GM12892 (cell line): Measurements from ENCODE around the gene AFF3.
"Not testable (repeated sequence)": the region's sequence is repeated elsewhere in the genome, so short reads cannot be mapped to it uniquely, and the experiment has no call there.

Experiments used
- DNase-seq: peaks from one replicate; pipeline ENCODE4 v3.0.0; 2011; ENCODE audit not compliant: insufficient read length
- FAIRE-seq: peaks from 2 replicates; lab custom pipeline; 2011; peaks lifted over from hg19 to GRCh38; lab: Jason Lieb, UNC
- POLR2A ChIP-seq: IDR thresholded peaks from 2 replicates; pipeline ENCODE4 v1.6.1; 2011; ENCODE audit warnings: low read depth, low read length, control low read depth
- POLR2AphosphoS5 ChIP-seq: IDR thresholded peaks from 2 replicates; pipeline ENCODE4 v1.6.1; 2011; ENCODE audit warnings: low read depth, low read length, control low read depth
- TAF1 ChIP-seq: IDR thresholded peaks from 2 replicates; pipeline ENCODE4 v1.6.1; 2011; ENCODE audit warnings: low read depth, mild to moderate bottlenecking, control low read depth, low read length, borderline replicate concordance

The AFF3 gene

DNA sequence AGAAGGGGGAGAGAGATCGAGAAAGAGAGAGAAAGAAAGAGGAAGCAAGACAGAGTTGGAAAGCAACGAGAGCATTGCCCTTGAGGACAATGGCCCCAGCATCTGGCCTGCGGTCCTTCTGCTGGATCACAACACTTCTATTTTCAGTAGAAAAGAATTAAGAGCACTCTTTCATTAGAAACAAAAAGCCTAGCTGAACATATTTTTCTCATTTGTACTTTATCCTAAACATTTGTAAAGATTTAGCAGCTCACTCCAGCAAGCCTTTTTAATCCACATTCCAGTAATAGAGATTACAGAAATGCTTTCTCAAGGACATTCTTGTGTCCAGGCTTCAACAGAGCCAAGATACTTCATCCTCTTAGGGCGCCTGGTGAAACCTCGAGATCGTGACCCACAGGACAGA, 31.6 kb upstream of the AFF3 start:
- no peak for DNase-seq
- no peak for FAIRE-seq
- TF ChIP-seq TAF1, result no peak
- TF ChIP-seq POLR2A, result no peak
- no peak for TF ChIP-seq POLR2AphosphoS5

DNA sequence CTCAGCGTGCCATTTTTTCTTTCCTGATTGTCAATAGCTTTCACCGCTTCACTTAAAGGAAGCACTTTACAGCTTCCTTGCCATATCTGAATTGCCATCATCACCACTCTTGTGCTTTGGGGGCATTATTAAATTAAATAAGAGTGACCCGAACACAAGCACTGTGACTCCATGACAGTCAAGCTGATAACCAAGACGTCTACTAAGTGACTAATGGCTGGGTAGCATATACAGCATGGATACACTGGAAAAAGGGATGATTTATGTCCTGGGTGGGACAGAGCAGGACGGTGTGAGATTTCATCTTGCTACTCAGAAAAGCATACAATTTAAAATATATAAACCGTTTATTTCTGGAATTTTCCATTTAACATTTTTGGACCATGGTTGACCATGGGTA, 24.3 kb upstream of the AFF3 start:
- FAIRE-seq (no peak), DNase-seq (no peak)

DNA sequence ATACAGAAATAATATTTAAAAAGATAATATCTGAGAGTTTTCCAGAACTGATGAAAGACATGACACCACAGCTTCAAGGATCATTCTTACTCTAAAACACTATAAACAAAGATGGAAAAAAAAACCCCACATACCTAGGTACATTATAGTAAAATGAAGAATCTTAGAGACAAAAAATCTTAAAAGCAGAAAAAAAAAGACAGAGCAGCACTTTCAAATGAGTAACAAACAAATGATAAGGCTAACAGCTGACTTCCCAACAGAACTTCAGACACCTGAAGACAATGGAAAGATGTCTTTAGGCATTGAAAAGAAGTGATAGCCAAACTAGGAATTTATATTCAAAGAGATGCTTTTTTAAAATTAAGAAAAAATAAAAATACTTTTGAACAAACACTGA, 21.2 kb upstream of the AFF3 start:
- no peak for DNase-seq
- no peak for FAIRE-seq
- TF ChIP-seq POLR2AphosphoS5 (no peak), TAF1 (no peak), POLR2A (no peak)

More for the DNA sequence above, 24.3 kb upstream of the AFF3 start:
- TF ChIP-seq POLR2AphosphoS5 (no peak), TAF1 (no peak), POLR2A (no peak)

DNA sequence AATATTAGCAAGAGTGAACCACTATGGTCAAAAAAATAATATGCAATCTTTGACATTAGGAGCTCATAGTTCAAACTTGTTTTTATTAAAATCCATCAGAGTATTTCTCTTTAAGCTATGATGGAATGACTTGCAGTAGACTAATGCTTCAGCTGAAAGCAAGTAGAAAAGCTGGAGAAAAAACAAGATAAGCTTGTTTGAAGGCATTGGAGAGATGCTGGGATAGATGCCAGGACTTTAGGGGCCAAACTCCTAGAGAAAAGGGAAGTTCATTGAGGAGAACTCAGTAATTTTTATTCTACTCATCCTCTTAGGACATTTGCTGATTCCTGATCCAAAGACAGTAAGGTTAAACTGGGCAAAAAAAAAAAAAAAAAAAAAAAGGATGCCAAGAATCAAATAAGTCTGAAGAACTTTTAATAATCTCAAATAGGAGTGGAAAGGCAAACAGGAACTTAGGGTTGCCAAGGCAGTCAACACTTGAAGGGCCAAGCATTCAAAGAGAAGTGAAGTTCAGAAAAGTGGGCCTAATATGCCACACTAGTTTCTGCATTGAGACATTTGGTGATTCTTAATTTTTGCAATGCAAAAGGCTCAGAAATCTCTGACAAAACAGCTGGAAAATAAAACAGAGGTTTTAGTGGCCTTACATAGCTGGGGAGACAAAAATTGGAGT, 19.7 kb upstream of the AFF3 start:
- no peak for FAIRE-seq
- DNase-seq, result no peak
- no peak for TF ChIP-seq POLR2A
- no peak for TF ChIP-seq TAF1
- TF ChIP-seq POLR2AphosphoS5, result no peak

DNA sequence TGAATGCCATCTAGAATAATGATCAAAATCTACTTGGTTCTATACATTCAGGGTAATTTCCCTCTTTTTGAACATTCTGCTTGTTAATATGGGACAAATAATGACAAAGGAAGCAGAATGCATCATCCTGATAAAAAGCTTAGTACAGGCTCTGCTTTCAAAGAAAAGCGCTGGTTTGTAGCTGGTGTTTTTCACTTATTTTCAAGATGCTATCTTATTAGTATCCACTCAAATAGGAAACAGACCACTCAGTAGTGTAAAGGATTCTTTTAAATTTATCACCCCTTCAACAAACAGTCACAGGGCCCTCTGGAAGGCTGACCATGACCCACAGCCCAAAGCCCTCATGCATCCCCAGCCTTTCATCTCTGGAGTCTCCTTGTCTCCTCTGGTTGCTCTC, 18.0 kb upstream of the AFF3 start:
- DNase-seq (no peak), FAIRE-seq (no peak)
- TF ChIP-seq POLR2A, result no peak
- no peak for TF ChIP-seq TAF1
- TF ChIP-seq POLR2AphosphoS5, result no peak

DNA sequence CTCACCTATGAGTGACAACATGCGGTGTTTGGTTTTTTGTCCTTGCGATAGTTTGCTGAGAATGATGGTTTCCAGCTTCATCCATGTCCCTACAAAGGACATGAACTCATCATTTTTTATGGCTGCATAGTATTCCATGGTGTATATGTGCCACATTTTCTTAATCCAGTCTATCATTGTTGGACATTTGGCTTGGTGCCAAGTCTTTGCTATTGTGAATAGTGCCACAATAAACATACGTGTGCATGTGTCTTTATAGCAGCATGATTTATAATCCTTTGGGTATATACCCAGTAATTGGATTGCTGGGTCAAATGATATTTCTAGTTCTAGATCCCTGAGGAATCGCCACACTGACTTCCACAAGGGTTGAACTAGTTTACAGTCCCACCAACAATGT, 9.4 kb upstream of the AFF3 start:
- not testable (repeated sequence) for DNase-seq, FAIRE-seq

DNA sequence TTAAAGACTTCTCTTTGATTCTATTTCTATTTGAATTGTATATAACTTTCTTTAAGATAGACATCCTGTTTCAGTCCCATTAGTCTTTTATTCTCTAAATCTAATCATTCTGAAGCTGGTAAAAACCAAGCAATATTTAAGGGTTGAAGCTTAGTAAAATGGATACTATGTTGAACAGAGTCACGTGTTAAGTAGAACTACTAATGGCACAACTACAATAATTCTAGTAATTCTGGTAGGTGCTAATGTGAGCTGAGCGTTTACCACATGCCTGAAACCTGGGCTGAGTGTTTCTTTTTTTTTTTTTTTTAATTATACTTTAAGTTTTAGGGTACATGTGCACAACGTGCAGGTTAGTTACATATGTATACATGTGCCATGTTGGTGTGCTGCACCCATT, 8.9 kb upstream of the AFF3 start:
- no peak for TF ChIP-seq POLR2A
- TF ChIP-seq POLR2AphosphoS5, result no peak
- TF ChIP-seq TAF1, result no peak
- no peak for FAIRE-seq
- DNase-seq, result no peak

DNA sequence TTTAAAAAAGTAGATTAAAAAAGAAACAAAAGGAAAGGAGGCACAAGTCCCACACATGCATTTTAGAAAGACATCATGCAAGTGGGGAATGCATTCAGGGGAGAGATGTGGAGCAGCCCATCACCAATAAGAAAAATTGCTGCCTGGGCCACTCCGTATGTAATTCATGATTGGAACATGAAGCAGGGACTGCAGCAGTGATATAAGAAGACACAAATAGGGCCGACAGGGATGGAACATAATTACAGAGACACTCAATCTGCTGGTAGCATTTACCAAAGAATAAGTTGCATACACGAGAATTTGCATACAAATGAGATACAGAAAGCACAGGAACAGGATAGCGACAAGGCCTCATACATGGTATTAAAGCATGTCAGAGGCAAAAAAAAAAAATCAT, 6.5 kb upstream of the AFF3 start:
- TF ChIP-seq POLR2AphosphoS5, result no peak
- TF ChIP-seq TAF1, result no peak
- no peak for TF ChIP-seq POLR2A
- FAIRE-seq (no peak), DNase-seq (no peak)

DNA sequence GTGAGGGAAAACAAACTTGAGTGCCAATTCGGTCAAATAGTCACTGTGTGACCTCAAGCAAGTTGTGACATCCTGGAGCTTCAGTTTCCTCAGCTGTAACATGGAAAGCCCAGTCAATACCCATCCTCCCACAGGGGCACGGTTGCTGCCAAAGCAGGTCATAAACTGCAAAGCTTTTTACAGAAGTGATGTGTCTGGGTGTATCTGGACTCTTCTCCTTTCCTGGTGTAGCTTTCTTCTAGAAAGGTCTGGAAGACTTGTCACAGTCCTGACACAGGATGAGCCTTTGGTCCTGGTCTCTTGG, 4.2 kb upstream of the AFF3 start:
- TF ChIP-seq TAF1 (no peak), POLR2AphosphoS5 (no peak), POLR2A (no peak)
- DNase-seq, result no peak
- no peak for FAIRE-seq

DNA sequence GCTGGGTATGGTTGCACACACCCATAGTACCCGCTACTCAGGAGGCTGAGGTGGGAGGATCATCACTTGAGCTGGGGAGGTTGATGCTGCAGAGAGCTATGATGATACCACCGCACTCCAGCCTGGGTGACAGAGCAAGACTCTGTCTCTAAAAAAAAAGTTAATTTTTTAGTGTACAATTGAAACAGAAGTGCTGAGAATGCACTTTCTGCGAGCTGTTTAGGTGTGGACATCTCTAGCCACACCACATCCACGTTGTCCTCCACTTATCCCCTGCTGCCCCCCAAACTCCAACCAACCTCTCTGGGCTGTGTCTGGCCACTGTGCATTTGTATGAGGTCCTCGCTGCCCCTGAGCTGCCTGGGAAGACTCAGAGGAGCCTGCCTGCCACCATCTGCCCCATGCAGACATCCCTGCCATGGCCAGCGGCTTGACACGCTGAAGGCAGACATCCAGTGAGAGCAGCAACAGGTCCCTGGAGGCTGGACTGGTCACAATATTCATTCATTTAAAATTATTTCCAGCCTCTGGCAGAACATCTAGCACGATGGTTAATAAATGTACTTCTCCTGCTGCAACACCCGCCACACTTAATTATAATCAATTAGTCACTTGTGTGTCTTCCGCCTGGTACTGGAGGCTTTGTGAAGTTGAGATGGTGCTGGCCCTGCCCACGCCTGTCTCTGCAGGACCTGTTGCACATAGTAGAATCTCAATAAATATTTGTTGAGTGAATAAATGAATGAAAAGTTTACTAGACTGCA, 3.7 kb upstream of the AFF3 start:
- DNase-seq (no peak), FAIRE-seq (no peak)
- TF ChIP-seq POLR2AphosphoS5, result no peak
- TF ChIP-seq TAF1, result no peak
- no peak for TF ChIP-seq POLR2A

DNA sequence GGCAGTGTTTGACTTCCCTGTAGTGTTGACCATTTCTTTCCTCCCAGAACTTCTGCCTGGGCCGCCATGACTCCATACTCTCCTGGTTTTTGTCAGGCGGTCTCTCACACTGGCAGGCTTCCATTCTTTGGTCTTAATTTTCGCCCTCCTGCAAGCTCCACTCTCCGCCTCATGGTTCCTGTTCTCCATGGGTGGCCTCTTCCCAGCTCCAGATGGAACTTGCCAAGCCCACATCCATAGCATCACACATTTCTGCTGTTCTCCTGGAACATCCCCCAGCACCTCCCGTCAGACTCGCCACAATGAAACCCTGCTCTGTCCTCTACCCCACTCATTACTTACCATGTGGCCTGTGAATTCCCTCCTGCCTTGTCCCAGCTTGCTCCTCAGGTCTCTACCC, 896 bp upstream of the AFF3 start:
- DNase-seq, result no peak
- TF ChIP-seq POLR2AphosphoS5 (no peak), TAF1 (no peak), POLR2A (no peak)
- FAIRE-seq, result no peak

DNA sequence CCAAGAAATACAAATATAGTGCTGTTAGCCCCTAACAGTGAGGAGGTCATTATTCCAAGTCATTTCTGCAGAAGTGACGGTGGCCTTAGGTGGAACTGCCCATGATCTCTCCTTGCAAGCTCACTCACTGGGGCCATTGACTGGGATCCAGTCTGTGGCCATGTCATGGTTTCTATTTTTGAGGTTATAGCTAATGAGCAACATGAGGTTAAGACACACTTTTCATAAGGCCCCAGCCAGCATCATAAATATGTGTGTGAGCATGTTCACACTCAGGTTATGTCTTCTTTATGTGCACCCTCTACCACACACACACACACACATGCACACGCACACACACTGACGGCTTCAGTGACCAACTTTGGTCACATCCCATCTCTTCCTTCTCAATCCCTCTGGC, 484 bp downstream of the AFF3 start:
- TF ChIP-seq POLR2AphosphoS5 (no peak), TAF1 (no peak), POLR2A (no peak)
- no peak for FAIRE-seq
- DNase-seq, result no peak
